Skeletal muscle tissue (tissue), 4 donors: Measurements from ENCODE around the gene AKT3. TPM values are rescaled to one million over a fixed set of nuclear protein-coding genes. Genes with fewer than 3 reads are reported as not detected.

Experiments
- H3K27ac ChIP-seq: one replicate; pipeline ENCODE4 v1.7.0; 2013; ENCODE audit warnings: mild to moderate bottlenecking, low read depth, low read length, inconsistent platforms
- H3K27me3 ChIP-seq, 3 donors: one replicate each; pipeline ENCODE4 v1.7.0; 2013; ENCODE audit warnings: low read length in 3 of 3; ENCODE audit not compliant: control insufficient read depth in 3 of 3, insufficient read depth in 3 of 3
- H3K36me3 ChIP-seq, 3 donors: one replicate each; pipeline ENCODE4 v1.7.0; 2013; ENCODE audit warnings: low read length in 3 of 3; ENCODE audit not compliant: control insufficient read depth in 3 of 3, insufficient read depth in 3 of 3
- H3K4me1 ChIP-seq, 3 donors: one replicate each; pipeline ENCODE4 v1.7.0; 2013; ENCODE audit warnings: low read length in 3 of 3, mild to moderate bottlenecking in 3 of 3; ENCODE audit not compliant: control insufficient read depth in 3 of 3, insufficient read depth in 3 of 3
- H3K4me3 ChIP-seq, 3 donors: one replicate each; pipeline ENCODE4 v1.7.0; 2013; ENCODE audit warnings: low read length in 3 of 3
- H3K9ac ChIP-seq, 3 donors: one replicate each; pipeline ENCODE4 v1.7.0; 2013; ENCODE audit warnings: low read length in 3 of 3, mild to moderate bottlenecking in 3 of 3, moderate library complexity in 2 of 3, low read depth in 1 of 3
- H3K9me3 ChIP-seq, 3 donors: one replicate each; pipeline ENCODE4 v1.7.0; 2013; ENCODE audit warnings: low read length in 3 of 3; ENCODE audit not compliant: control insufficient read depth in 3 of 3
- total RNA-seq: library from RNA; depleted of rRNA; stranded (reverse); fragments of >200 nt; gene quantifications from one replicate; pipeline ENCODE4 v1.2.3, GENCODE V29; 2014
- donor health status: Osteomylitis.

The AKT3 gene
- total RNA-seq, 1 donor from 2014 or later: 28.7 TPM

GRCh38 chr1:243745356-243745755 is 104.7 kb downstream of the AKT3 start:
- no peak overlapping the region for H3K9ac ChIP-seq
- no peaks in the 10 kb centered on the region for H3K27me3 ChIP-seq
- no peaks in the 10 kb centered on the region for H3K9me3 ChIP-seq
- H3K27ac ChIP-seq: no peak overlapping the region
- peaks cover 0 to 2% (median 0%) of the 10 kb centered on the region in 3 donors for H3K4me1 ChIP-seq
- no peaks in the 10 kb centered on the region for H3K36me3 ChIP-seq
- no peak overlapping the region for H3K4me3 ChIP-seq

GRCh38 chr1:243742819-243743218 is 107.2 kb downstream of the AKT3 start:
- no peaks in the 10 kb centered on the region for H3K9me3 ChIP-seq
- no peak overlapping the region for H3K9ac ChIP-seq
- peaks cover 0 to 2% (median 0%) of the 10 kb centered on the region in 3 donors for H3K4me1 ChIP-seq
- no peak overlapping the region for H3K4me3 ChIP-seq
- H3K36me3 ChIP-seq: no peaks in the 10 kb centered on the region
- H3K27ac ChIP-seq: no peak overlapping the region
- H3K27me3 ChIP-seq: no peaks in the 10 kb centered on the region

GRCh38 chr1:243740255-243740999 is 109.6 kb downstream of the AKT3 start:
- Histone ChIP-seq H3K9ac (no peak overlapping the region), H3K27ac (no peak overlapping the region), H3K9me3 (no peaks in the 10 kb centered on the region), H3K4me3 (no peak overlapping the region), H3K4me1 (no peaks in the 10 kb centered on the region), H3K27me3 (no peaks in the 10 kb centered on the region), H3K36me3 (no peaks in the 10 kb centered on the region)

- H3K9me3 ChIP-seq: no peaks in the 10 kb centered on the region
- H3K36me3 ChIP-seq: no peaks in the 10 kb centered on the region
- no peak overlapping the region for H3K4me3 ChIP-seq
- H3K9ac ChIP-seq: no peak overlapping the region
- no peaks in the 10 kb centered on the region for H3K27me3 ChIP-seq
- H3K4me1 ChIP-seq: no peaks in the 10 kb centered on the region
- no peak overlapping the region for H3K27ac ChIP-seq
Observed at GRCh38 chr1:243739335-243740003, 110.6 kb downstream of the AKT3 start.

- Histone ChIP-seq H3K4me3 (no peak overlapping the region), H3K9ac (no peak overlapping the region), H3K27me3 (no peaks in the 10 kb centered on the region), H3K4me1 (no peaks in the 10 kb centered on the region), H3K36me3 (no peaks in the 10 kb centered on the region), H3K9me3 (no peaks in the 10 kb centered on the region), H3K27ac (no peak overlapping the region)
Observed at GRCh38 chr1:243738020-243738419, 112.0 kb downstream of the AKT3 start.

GRCh38 chr1:243735457-243735856 is 114.6 kb downstream of the AKT3 start:
- Histone ChIP-seq H3K27ac (no peak overlapping the region), H3K27me3 (no peaks in the 10 kb centered on the region), H3K9me3 (no peaks in the 10 kb centered on the region), H3K4me1 (peaks cover 0 to 5% (median 3%) of the 10 kb centered on the region in 3 donors), H3K9ac (no peak overlapping the region), H3K36me3 (no peaks in the 10 kb centered on the region), H3K4me3 (no peak overlapping the region)

GRCh38 chr1:243734308-243734695 is 115.7 kb downstream of the AKT3 start:
- Histone ChIP-seq H3K4me1 (peaks cover 0 to 9% (median 3%) of the 10 kb centered on the region in 3 donors), H3K4me3 (no peak overlapping the region), H3K27ac (no peak overlapping the region), H3K9ac (no peak overlapping the region), H3K36me3 (no peaks in the 10 kb centered on the region), H3K9me3 (no peaks in the 10 kb centered on the region), H3K27me3 (no peaks in the 10 kb centered on the region)

- Histone ChIP-seq H3K9me3 (no peaks in the 10 kb centered on the region), H3K9ac (no peak overlapping the region), H3K4me3 (no peak overlapping the region), H3K27me3 (no peaks in the 10 kb centered on the region), H3K4me1 (peaks cover 0 to 9% (median 3%) of the 10 kb centered on the region in 3 donors), H3K27ac (no peak overlapping the region), H3K36me3 (no peaks in the 10 kb centered on the region)
Observed at GRCh38 chr1:243733670-243734307, 116.3 kb downstream of the AKT3 start.

- no peaks in the 10 kb centered on the region for H3K36me3 ChIP-seq
- peaks cover 0 to 9% (median 3%) of the 10 kb centered on the region in 3 donors for H3K4me1 ChIP-seq
Observed at GRCh38 chr1:243732637-243733036, 117.4 kb downstream of the AKT3 start.

More at GRCh38 chr1:243732637-243733036, 117.4 kb downstream of the AKT3 start:
- Histone ChIP-seq H3K9me3 (no peaks in the 10 kb centered on the region), H3K27me3 (no peaks in the 10 kb centered on the region), H3K4me3 (no peak overlapping the region), H3K9ac (no peak overlapping the region), H3K27ac (no peak overlapping the region)
